ENCODE results near the gene TMEM164. TPM values are rescaled to one million over a fixed set of nuclear protein-coding genes. Genes with fewer than 3 reads are reported as not detected.

TMEM164 gene
- polyA plus RNA-seq, 1 experiment: 7.7 TPM

DNA sequence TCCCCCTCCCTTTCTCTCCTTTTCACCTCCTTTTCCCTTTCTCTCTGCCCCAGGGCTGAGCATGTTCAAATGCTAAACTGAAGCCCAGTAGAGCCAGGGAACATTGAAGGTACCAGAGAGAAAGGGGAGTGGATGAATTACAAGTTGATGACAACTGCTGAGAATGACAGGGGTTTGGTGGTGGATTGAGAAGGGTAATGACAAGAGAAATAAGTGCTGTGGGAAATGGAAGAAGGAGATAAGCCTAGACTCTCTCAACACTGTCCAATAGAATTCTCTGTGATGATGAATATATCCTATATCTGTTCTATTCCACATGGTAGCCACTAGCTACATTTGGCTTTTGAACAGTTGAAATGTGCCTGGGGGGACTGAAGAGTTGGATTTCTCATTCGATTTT lies 154.5 kb downstream of the TMEM164 start:
- ChIA-PET CTCF (interaction anchor here (1.4 to 11.2 kb wide), 4 partner anchors 25 to 256 kb away, joined by 3 to 331 read pairs (median 3); no protein-coding TSS in a partner anchor), POLR2A (no interaction called here)
- TF ChIP-seq, protein P1, sequence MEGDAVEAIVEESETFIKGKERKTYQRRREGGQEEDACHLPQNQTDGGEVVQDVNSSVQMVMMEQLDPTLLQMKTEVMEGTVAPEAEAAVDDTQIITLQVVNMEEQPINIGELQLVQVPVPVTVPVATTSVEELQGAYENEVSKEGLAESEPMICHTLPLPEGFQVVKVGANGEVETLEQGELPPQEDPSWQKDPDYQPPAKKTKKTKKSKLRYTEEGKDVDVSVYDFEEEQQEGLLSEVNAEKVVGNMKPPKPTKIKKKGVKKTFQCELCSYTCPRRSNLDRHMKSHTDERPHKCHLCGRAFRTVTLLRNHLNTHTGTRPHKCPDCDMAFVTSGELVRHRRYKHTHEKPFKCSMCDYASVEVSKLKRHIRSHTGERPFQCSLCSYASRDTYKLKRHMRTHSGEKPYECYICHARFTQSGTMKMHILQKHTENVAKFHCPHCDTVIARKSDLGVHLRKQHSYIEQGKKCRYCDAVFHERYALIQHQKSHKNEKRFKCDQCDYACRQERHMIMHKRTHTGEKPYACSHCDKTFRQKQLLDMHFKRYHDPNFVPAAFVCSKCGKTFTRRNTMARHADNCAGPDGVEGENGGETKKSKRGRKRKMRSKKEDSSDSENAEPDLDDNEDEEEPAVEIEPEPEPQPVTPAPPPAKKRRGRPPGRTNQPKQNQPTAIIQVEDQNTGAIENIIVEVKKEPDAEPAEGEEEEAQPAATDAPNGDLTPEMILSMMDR (IDR thresholded peaks at IDR 0.05; ENCODE audit: insufficient read depth, low read depth, low read length): no peak
- Histone ChIP-seq H3K27me3 (ENCODE audit: control insufficient read depth, insufficient read depth, low read length) (no peaks in the 10 kb centered on the region), H3K36me3 (ENCODE audit: control insufficient read depth, insufficient read depth, low read length) (no peaks in the 10 kb centered on the region), H3K4me3 (ENCODE audit: low read depth, low read length) (no peak overlapping the region)
- no peak for DNase-seq (ENCODE audit: low read depth)

DNA sequence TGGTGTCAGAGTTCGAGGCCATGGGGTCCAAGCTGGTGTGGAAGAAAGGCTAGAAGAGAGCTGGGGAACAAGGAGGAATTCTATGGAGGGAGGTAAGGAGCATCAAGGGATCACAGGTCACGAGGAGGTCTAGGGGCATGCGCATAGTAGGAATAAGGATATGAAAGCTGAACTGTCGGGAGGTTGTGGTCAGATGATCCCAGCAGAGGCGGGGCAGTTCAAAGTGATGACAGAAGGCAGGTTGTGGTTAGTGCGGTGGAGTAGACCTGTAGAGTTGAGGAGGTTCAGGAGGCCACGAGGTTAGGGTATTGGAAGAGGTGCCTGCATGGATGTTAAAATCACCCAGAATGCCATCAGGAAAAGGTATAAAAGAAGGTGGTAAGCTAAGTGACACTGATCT lies 156.3 kb downstream of the TMEM164 start:
- no peak overlapping the region for H3K4me3 ChIP-seq (ENCODE audit: low read depth, low read length)
- CTCF ChIA-PET: interaction anchor here (11.2 kb wide), 1 partner anchor 254 kb away, joined by 331 read pairs; no protein-coding TSS in a partner anchor
- no peaks in the 10 kb centered on the region for H3K36me3 ChIP-seq (ENCODE audit: control insufficient read depth, insufficient read depth, low read length)
- DNase-seq (ENCODE audit: low read depth): no peak
- H3K27me3 ChIP-seq (ENCODE audit: control insufficient read depth, insufficient read depth, low read length): no peaks in the 10 kb centered on the region
- TF ChIP-seq, protein P1 (IDR thresholded peaks at IDR 0.05; ENCODE audit: insufficient read depth, low read depth, low read length): no peak
- POLR2A ChIA-PET: no interaction called here

DNA sequence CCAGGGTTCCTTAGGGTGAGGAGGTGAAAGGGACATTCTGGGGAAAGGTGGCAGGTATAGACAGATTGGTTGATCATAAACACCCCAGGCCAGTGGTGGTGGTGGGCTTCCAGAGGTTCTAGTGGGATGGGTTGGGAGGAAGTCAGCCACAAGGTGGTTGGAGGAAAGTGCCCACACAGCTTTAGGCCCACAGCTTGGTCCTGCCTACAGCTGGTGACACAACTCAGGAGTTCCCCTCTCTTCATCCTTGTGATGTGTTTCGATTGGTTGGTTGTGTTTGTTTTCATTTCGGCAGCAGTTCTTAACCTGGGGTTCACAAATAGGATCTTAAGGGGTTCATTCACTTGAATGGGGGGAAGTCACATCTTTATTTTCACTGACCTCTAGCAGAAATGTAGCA lies 157.0 kb downstream of the TMEM164 start:
- Histone ChIP-seq H3K27me3 (ENCODE audit: control insufficient read depth, insufficient read depth, low read length) (no peaks in the 10 kb centered on the region), H3K36me3 (ENCODE audit: control insufficient read depth, insufficient read depth, low read length) (no peaks in the 10 kb centered on the region), H3K4me3 (ENCODE audit: low read depth, low read length) (no peak overlapping the region)
- DNase-seq (ENCODE audit: low read depth): no peak
- TF ChIP-seq, protein P1 (IDR thresholded peaks at IDR 0.05; ENCODE audit: insufficient read depth, low read depth, low read length): no peak
- ChIA-PET POLR2A (no interaction called here), CTCF (interaction anchor here (0.7 to 11.2 kb wide), 8 partner anchors 12 to 253 kb away, joined by 3 to 331 read pairs (median 4); no protein-coding TSS in a partner anchor)

DNA sequence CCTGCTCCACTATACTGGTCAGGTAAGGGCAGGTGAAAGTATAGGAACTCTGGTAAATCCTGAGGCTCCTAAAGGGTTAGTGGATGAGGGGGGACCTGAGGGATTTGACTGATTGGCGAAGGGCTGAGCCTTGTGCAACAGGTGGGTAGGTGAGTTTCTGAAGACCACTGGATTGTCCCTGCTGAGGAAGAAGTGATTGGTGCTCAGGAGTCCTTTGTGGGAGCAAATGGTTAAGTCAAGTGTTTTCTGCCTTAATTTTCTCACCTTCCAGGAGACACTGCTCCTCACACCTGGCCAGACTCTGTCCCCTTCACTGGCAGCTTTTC lies 158.4 kb downstream of the TMEM164 start:
- Histone ChIP-seq H3K36me3 (ENCODE audit: control insufficient read depth, insufficient read depth, low read length) (no peaks in the 10 kb centered on the region), H3K27me3 (ENCODE audit: control insufficient read depth, insufficient read depth, low read length) (no peaks in the 10 kb centered on the region), H3K4me3 (ENCODE audit: low read depth, low read length) (no peak overlapping the region)
- POLR2A ChIA-PET: no interaction called here
- CTCF ChIA-PET: interaction anchor here (0.6 to 11.2 kb wide), 15 partner anchors 11 to 263 kb away, joined by 3 to 331 read pairs (median 3); partner anchors contain the start of gene AMMECR1
- TF ChIP-seq, protein P1 (IDR thresholded peaks at IDR 0.05; ENCODE audit: insufficient read depth, low read depth, low read length): no peak
- DNase-seq (ENCODE audit: low read depth): no peak

GRCh38 chrX:110162131-110162530 lies 159.2 kb downstream of the TMEM164 start:
- POLR2A ChIA-PET: no interaction called here
- CTCF ChIA-PET: interaction anchor here (1.5 to 11.2 kb wide), 2 partner anchors 220 to 251 kb away, joined by 3 to 331 read pairs; no protein-coding TSS in a partner anchor
- no peak overlapping the region for H3K4me3 ChIP-seq (ENCODE audit: low read depth, low read length)

More at GRCh38 chrX:110162131-110162530, 159.2 kb downstream of the TMEM164 start:
- Histone ChIP-seq H3K36me3 (ENCODE audit: control insufficient read depth, insufficient read depth, low read length) (no peaks in the 10 kb centered on the region), H3K27me3 (ENCODE audit: control insufficient read depth, insufficient read depth, low read length) (no peaks in the 10 kb centered on the region)
- no peak for DNase-seq (ENCODE audit: low read depth)
- TF ChIP-seq, protein P1 (IDR thresholded peaks at IDR 0.05; ENCODE audit: insufficient read depth, low read depth, low read length): no peak
